Keratinocyte (primary cell): ENCODE results near the gene IGFL1. TPM values are rescaled to one million over a fixed set of nuclear protein-coding genes. Genes with fewer than 3 reads are reported as not detected.
A peak's percentile ranks its signal among the peaks of the same experiment; 100 is the strongest.
"Not testable (repeated sequence)": the region's sequence is repeated elsewhere in the genome, so short reads cannot be mapped to it uniquely, and the experiment has no call there.

Experiments used
- DNase-seq: peaks from one replicate; pipeline ENCODE4 v3.0.0-alpha.2; 2011; ENCODE audit warnings: low read depth, missing footprints, low spot score
- FAIRE-seq: peaks from 2 replicates; lab custom pipeline; 2011; peaks lifted over from hg19 to GRCh38; lab: Jason Lieb, UNC
- H2AFZ ChIP-seq: 2 replicates; pipeline ENCODE4 v1.6.0; 2012; ENCODE audit warnings: low read length, control low read depth, inconsistent platforms; ENCODE audit not compliant: control insufficient read depth
- H3K27ac ChIP-seq: 2 replicates; pipeline ENCODE4 v1.5.1; 2011; ENCODE audit warnings: low read length; ENCODE audit not compliant: control insufficient read depth, insufficient read depth
- H3K27me3 ChIP-seq: 3 replicates; pipeline ENCODE4 v1.6.0; 2011; ENCODE audit warnings: low read length; ENCODE audit not compliant: control insufficient read depth, insufficient read depth; ENCODE audit errors: extremely low read depth
- H3K36me3 ChIP-seq, 2 experiments: 2 replicates in 1 of 2; 3 replicates in 1 of 2; pipeline ENCODE4 v1.5.1; 2011; ENCODE audit warnings: low read length in 2 of 2, mild to moderate bottlenecking in 1 of 2; ENCODE audit not compliant: control insufficient read depth in 2 of 2, insufficient read depth in 2 of 2; ENCODE audit errors: extremely low read depth in 1 of 2
- H3K4me1 ChIP-seq: 3 replicates; pipeline ENCODE4 v1.5.1; 2011; ENCODE audit warnings: low read length; ENCODE audit not compliant: control insufficient read depth, insufficient read depth; ENCODE audit errors: extremely low read depth
- H3K4me2 ChIP-seq: 3 replicates; pipeline ENCODE4 v1.6.0; 2011; ENCODE audit warnings: low read depth, low read length; ENCODE audit not compliant: control insufficient read depth, insufficient read depth; ENCODE audit errors: extremely low read depth
- H3K4me3 ChIP-seq, 3 experiments: fragments of 200-600 bp in 1 of 3; sonication (generic) in 1 of 3; 2 replicates in 2 of 3; 3 replicates in 1 of 3; pipeline ENCODE4 v1.5.1; 2011 to 2016; ENCODE audit warnings: low read length in 3 of 3, mild to moderate bottlenecking in 3 of 3, control low read depth in 2 of 3, inconsistent platforms in 1 of 3, low read depth in 1 of 3, mixed read lengths in 1 of 3, mixed run types in 1 of 3, moderate library complexity in 1 of 3; ENCODE audit not compliant: control insufficient read depth in 2 of 3, insufficient read depth in 2 of 3; ENCODE audit errors: extremely low read depth in 1 of 3
- H3K79me2 ChIP-seq: 2 replicates; pipeline ENCODE4 v1.6.0; 2012; ENCODE audit warnings: low read length; ENCODE audit not compliant: control insufficient read depth, insufficient read depth
- H3K9ac ChIP-seq: 3 replicates; pipeline ENCODE4 v1.6.0; 2011; ENCODE audit warnings: low read length; ENCODE audit not compliant: control insufficient read depth, insufficient read depth; ENCODE audit errors: extremely low read depth
- H3K9me1 ChIP-seq: 3 replicates; pipeline ENCODE4 v1.6.0; 2011; ENCODE audit warnings: low read length; ENCODE audit not compliant: control insufficient read depth, insufficient read depth; ENCODE audit errors: extremely low read depth
- H3K9me3 ChIP-seq: 2 replicates; pipeline ENCODE4 v1.5.1; 2012; ENCODE audit warnings: low read depth, low read length; ENCODE audit not compliant: control insufficient read depth
- H4K20me1 ChIP-seq: 3 replicates; pipeline ENCODE4 v1.6.0; 2011; ENCODE audit warnings: low read length; ENCODE audit not compliant: control insufficient read depth, insufficient read depth; ENCODE audit errors: extremely low read depth
- EZH2 ChIP-seq: IDR thresholded peaks from one replicate; pipeline ENCODE4 v1.6.1; 2012; ENCODE audit warnings: inconsistent platforms, mild to moderate bottlenecking, low read length, moderate library complexity
- dilution Hi-C: fragments of 300-500 bp; cut with MboI; formaldehyde crosslinking; loops from one replicate; pipeline ENCODE4 v1.7.0; 2020; ENCODE audit warnings: low sequenced_read_pairs; ENCODE audit not compliant: extremely low pct_ligation_motif_present
- polyA plus RNA-seq, 5 experiments: library from polyadenylated mRNA; depleted of rRNA in 3 of 5; stranded (reverse) in 3 of 5; stranded (forward) in 1 of 5; unstranded in 1 of 5; fragments of >200 nt; gene quantifications; 1 replicate in 1 of 5; 2 replicates in 3 of 5; 3 replicates in 1 of 5; pipeline versions ENCODE4 v1.2.1 to v1.2.3, GENCODE V29; 2011 to 2012; ENCODE audit warnings: missing spikeins in 2 of 5, low read depth in 1 of 5, low replicate concordance in 1 of 5
- TF ChIP-seq, protein P1 (sequence below), 3 experiments: IDR thresholded peaks in 1 of 3; conservative IDR thresholded peaks in 1 of 3; optimal IDR thresholded peaks in 1 of 3; 2 replicates in 2 of 3; 3 replicates in 1 of 3; pipeline versions ENCODE3 to v1.5.1; 2011; ENCODE audit warnings: low read length in 3 of 3, mild to moderate bottlenecking in 3 of 3, moderate library complexity in 2 of 3, control low read depth in 1 of 3, inconsistent platforms in 1 of 3; ENCODE audit not compliant: insufficient read depth in 2 of 3; ENCODE audit errors: extremely low read depth in 1 of 3

The IGFL1 gene
- polyA plus RNA-seq, 1 donor (not counting 4 experiments of a cell fraction or from before 2014, with no cell fraction given), result 21.3 TPM

DNA sequence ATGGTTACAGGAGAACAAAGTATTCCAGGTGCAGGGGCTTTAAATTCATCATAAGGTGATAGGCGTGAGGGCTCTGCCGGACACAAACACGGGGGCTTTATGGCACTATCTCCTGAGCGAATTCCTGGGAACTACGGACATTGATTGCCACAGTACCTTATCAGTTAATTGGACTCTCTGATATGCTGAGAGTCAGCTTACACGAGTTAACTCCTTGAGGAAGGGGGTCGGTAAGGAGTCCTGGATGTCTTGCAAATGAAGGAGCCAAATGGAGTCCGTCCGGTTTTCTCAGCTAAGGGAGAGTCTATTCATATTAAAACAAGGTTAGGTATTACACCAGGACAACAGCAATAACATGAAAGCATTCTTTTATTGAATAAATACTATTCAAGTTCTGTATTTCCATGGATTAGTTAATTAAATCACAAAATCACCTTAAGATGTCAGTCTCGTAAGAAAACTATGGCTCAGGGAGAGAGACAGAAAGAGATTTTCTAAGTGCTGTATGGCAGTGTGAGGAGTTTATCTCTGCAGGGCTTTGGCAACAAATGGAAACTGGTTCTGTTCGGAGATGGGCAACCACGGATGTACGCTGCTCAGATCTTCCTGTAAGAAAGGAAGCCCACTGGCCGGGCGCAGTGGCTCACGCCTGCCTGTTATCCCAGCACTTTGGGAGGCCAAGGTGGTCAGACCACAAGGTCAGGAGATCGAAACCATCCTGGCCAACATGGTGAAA is 41.1 kb downstream of the IGFL1 start:
- dilution Hi-C loops, result no loop called here
- no peak overlapping the region for H3K4me2 ChIP-seq
- no peak overlapping the region for H2AFZ ChIP-seq
- H3K4me1 ChIP-seq, result peaks cover 4% of the 10 kb centered on the region
- H3K36me3 ChIP-seq, result no peaks in the 10 kb centered on the region
- H3K4me3 ChIP-seq, result no peak overlapping the region
- no peak overlapping the region for H3K9ac ChIP-seq
- no peak overlapping the region for H3K27ac ChIP-seq
- no peaks in the 10 kb centered on the region for H4K20me1 ChIP-seq
- no peak for TF ChIP-seq EZH2
- TF ChIP-seq, protein P1, sequence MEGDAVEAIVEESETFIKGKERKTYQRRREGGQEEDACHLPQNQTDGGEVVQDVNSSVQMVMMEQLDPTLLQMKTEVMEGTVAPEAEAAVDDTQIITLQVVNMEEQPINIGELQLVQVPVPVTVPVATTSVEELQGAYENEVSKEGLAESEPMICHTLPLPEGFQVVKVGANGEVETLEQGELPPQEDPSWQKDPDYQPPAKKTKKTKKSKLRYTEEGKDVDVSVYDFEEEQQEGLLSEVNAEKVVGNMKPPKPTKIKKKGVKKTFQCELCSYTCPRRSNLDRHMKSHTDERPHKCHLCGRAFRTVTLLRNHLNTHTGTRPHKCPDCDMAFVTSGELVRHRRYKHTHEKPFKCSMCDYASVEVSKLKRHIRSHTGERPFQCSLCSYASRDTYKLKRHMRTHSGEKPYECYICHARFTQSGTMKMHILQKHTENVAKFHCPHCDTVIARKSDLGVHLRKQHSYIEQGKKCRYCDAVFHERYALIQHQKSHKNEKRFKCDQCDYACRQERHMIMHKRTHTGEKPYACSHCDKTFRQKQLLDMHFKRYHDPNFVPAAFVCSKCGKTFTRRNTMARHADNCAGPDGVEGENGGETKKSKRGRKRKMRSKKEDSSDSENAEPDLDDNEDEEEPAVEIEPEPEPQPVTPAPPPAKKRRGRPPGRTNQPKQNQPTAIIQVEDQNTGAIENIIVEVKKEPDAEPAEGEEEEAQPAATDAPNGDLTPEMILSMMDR (optimal IDR thresholded peaks at IDR 0.05 in 1 of 3, IDR thresholded peaks at IDR 0.05 in 1 of 3, conservative IDR thresholded peaks at IDR 0.05 in 1 of 3; ENCODE audit: extremely low read depth in 1 of 3, insufficient read depth in 2 of 3, low read length in 3 of 3), result no peak
- no peaks in the 10 kb centered on the region for H3K9me3 ChIP-seq
- no peaks in the 10 kb centered on the region for H3K9me1 ChIP-seq
- no peaks in the 10 kb centered on the region for H3K79me2 ChIP-seq
- no peak for FAIRE-seq
- DNase-seq, result no peak
- H3K27me3 ChIP-seq, result peaks cover 3% of the 10 kb centered on the region

DNA sequence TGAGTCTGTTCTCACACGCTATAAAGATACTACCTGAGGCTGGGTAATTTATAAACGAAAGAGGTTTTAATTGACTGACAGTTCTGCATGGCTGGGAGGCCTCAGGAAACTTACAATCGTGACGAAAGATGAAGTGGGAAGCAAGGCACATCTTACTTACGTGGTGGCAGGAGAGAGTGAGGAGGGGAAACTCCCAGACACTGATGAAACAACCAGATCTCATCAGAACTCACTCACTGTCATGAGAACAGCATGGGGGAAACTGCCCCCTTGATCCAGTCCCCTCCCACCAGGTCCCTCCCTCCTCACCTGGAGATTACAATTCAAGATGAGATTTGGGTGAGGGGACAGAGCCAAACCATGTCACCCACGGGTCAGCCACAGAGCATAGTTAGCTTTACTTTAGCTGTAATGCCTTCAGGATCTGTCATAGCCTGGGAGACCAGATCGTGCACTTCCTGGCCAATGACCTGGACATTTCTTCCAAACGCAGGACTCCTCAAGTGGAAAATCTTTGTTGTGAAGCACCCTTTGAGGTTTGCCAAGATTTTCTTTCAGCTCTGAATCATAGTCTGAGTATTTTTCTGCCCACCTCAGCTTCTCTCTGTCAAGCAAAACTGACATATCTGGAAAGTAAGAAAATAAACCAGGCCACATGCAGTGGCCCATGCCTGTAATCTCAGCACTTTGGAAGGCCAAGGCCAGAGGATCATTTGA is 42.1 kb downstream of the IGFL1 start:
- no peak overlapping the region for H3K9ac ChIP-seq

DNA sequence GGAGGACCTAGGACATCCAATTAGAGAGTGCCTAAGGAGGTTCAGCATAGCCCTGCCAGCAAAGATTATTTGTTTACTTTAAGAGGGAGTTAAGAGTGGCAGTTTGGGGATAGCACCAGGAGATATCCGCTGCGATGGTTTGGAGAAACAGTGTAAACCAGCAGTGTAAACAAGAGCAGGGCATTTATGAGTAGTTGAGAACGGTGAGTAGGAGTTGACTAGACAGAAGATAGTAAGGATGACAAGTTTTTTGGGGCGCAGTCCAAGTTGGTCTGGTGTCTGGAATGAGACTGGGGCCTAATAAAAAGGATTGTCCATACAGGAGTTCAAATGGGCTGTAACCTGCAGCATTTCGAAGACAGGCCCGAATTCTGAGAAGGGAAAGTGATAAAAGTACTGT is 44.4 kb downstream of the IGFL1 start:
- H2AFZ ChIP-seq, H3K9me3 ChIP-seq, H3K4me1 ChIP-seq, H4K20me1 ChIP-seq, dilution Hi-C loops, H3K27me3 ChIP-seq, H3K9me1 ChIP-seq, H3K9ac ChIP-seq, H3K27ac ChIP-seq, FAIRE-seq, H3K36me3 ChIP-seq, H3K4me3 ChIP-seq, H3K4me2 ChIP-seq, H3K79me2 ChIP-seq, DNase-seq: not testable (repeated sequence)

More for the DNA sequence above, 42.1 kb downstream of the IGFL1 start:
- Histone ChIP-seq H3K79me2 (no peaks in the 10 kb centered on the region), H3K4me1 (peaks cover 4% of the 10 kb centered on the region), H3K4me2 (no peak overlapping the region), H3K4me3 (no peak overlapping the region), H3K27ac (no peak overlapping the region), H2AFZ (no peak overlapping the region), H3K36me3 (no peaks in the 10 kb centered on the region), H3K27me3 (peaks cover 3% of the 10 kb centered on the region), H4K20me1 (no peaks in the 10 kb centered on the region), H3K9me1 (no peaks in the 10 kb centered on the region), H3K9me3 (no peaks in the 10 kb centered on the region)
- no peak for TF ChIP-seq EZH2
- TF ChIP-seq, protein P1 (optimal IDR thresholded peaks at IDR 0.05 in 1 of 3, IDR thresholded peaks at IDR 0.05 in 1 of 3, conservative IDR thresholded peaks at IDR 0.05 in 1 of 3; ENCODE audit: extremely low read depth in 1 of 3, insufficient read depth in 2 of 3, low read length in 3 of 3), result no peak
- FAIRE-seq (peak; percentile 20), DNase-seq (no peak)
- dilution Hi-C loops, result no loop called here
